Measurements from ENCODE around the gene OR6T1.

- TF ChIP-seq CTCF (conservative IDR thresholded peaks at IDR 0.05; ENCODE audit: low read depth, low read length) (no peak), EZH2 (IDR thresholded peaks at IDR 0.05; ENCODE audit: borderline replicate concordance, low read depth, low read length, poor library complexity, severe bottlenecking) (no peak)
Observed at GRCh38 chr11:123943738-123944137, at the start of gene OR6T1.
